HCT116 (cell line): ENCODE measurements around the gene TNIP3. TPM values are rescaled to one million over a fixed set of nuclear protein-coding genes. Genes with fewer than 3 reads are reported as not detected.

ENCODE experiments used
- ATAC-seq: fragments of 200-7000 bp; cut with Tn5 transposase; 2 replicates; pipeline ENCODE4 v1.9.1; 2020; ENCODE audit warnings: mild to moderate bottlenecking, moderate library complexity
- BruUV-seq: library from RNA; stranded (reverse); fragments of 400-500 nt; replicated peaks from 2 replicates; lab custom pipeline; 2021; lab: Mats Ljungman, UMichigan
- CTCF ChIA-PET: fragments of 300-600 bp; sonication (Branson Sonifier 250); formaldehyde crosslinking; loops from one replicate; lab custom pipeline; 2021; ENCODE audit warnings: antibody characterized with exemption; lab: Charles Lee
- POLR2A ChIA-PET: fragments of 300-600, 350-600 bp; sonication (Branson Sonifier 250); formaldehyde crosslinking; loops from one replicate; lab custom pipeline; 2021; ENCODE audit warnings: antibody characterized with exemption; lab: Charles Lee
- RAD21 ChIA-PET, 2 experiments: fragments of 300-600 bp; sonication (Branson Sonifier 250); formaldehyde crosslinking; loops; one replicate each; lab custom pipeline; 2023; ENCODE audit warnings: low total read pairs in 2 of 2; ENCODE audit not compliant: uncharacterized antibody in 2 of 2, unreplicated experiment in 2 of 2, low non-redundant PET in 1 of 2; lab: Charles Lee
- DNase-seq: peaks from one replicate; pipeline ENCODE4 v3.0.0-alpha.2; 2010; ENCODE audit warnings: low read depth, low spot score
- H2AFZ ChIP-seq: fragments of 200-600 bp; shearing (Covaris generic), sonication (generic); 2 replicates; pipeline ENCODE4 v1.6.1; 2017; ENCODE audit warnings: low read depth, mixed run types, mixed read lengths, antibody characterized with exemption, low read length; ENCODE audit not compliant: poor library complexity, severe bottlenecking
- H3K27ac ChIP-seq: 2 replicates; pipeline ENCODE4 v1.5.1; 2012; ENCODE audit warnings: low read depth, low read length
- H3K27me3 ChIP-seq: fragments of 200-600 bp; sonication (generic); 2 replicates; pipeline ENCODE4 v1.6.1; 2016; ENCODE audit warnings: mixed run types, low read length, mixed read lengths; ENCODE audit not compliant: insufficient read depth
- H3K36me3 ChIP-seq, 2 experiments: fragments of 200-500 bp in 1 of 2; fragments of 200-600 bp in 1 of 2; sonication (Bioruptor generic) in 1 of 2; sonication (generic) in 1 of 2; 2 replicates each; pipeline versions ENCODE4 v1.5.1 to v1.6.1; 2014 to 2016; ENCODE audit warnings: low read length in 2 of 2, inconsistent platforms in 1 of 2, mixed read lengths in 1 of 2, mixed run types in 1 of 2; ENCODE audit not compliant: insufficient read depth in 2 of 2, control insufficient read depth in 1 of 2
- H3K4me1 ChIP-seq, 2 experiments: fragments of 200-600 bp in 1 of 2; sonication (generic) in 1 of 2; 2 replicates each; pipeline versions ENCODE4 v1.5.1 to v1.6.1; 2012 to 2017; ENCODE audit warnings: low read length in 2 of 2, inconsistent platforms in 1 of 2, mild to moderate bottlenecking in 1 of 2, mixed read lengths in 1 of 2, mixed run types in 1 of 2, moderate library complexity in 1 of 2; ENCODE audit not compliant: insufficient read depth in 2 of 2, control insufficient read depth in 1 of 2
- H3K4me2 ChIP-seq: fragments of 200-600 bp; sonication (generic); 2 replicates; pipeline ENCODE4 v1.6.1; 2017; ENCODE audit warnings: mixed run types, low read length, mixed read lengths
- H3K4me3 ChIP-seq, 2 experiments: fragments of 200-600 bp in 1 of 2; sonication (generic) in 1 of 2; replicated peaks in 1 of 2; 2 replicates each; pipeline ENCODE4 v1.5.1; 2011 to 2016; ENCODE audit warnings: low read length in 2 of 2, control low read depth in 1 of 2, low read depth in 1 of 2, mild to moderate bottlenecking in 1 of 2, mixed read lengths in 1 of 2, mixed run types in 1 of 2
- H3K79me2 ChIP-seq: fragments of 200-600 bp; sonication (generic); 2 replicates; pipeline ENCODE4 v1.6.1; 2017; ENCODE audit warnings: mild to moderate bottlenecking, mixed run types, low read length, moderate library complexity, mixed read lengths; ENCODE audit not compliant: insufficient read depth
- H3K9ac ChIP-seq: fragments of 200-600 bp; sonication (generic); 2 replicates; pipeline ENCODE4 v1.6.1; 2016; ENCODE audit warnings: low read length, mixed read lengths
- H3K9me2 ChIP-seq: fragments of 200-600 bp; sonication (generic), shearing (Covaris generic); 2 replicates; pipeline ENCODE4 v1.6.1; 2017; ENCODE audit warnings: mixed run types, mild to moderate bottlenecking, moderate library complexity; ENCODE audit not compliant: insufficient read depth
- H3K9me3 ChIP-seq, 2 experiments: fragments of 200-500 bp in 1 of 2; fragments of 200-600 bp in 1 of 2; sonication (Bioruptor generic) in 1 of 2; sonication (generic) in 1 of 2; 2 replicates each; pipeline ENCODE4 v1.6.1; 2014 to 2017; ENCODE audit warnings: low read length in 2 of 2, mixed read lengths in 2 of 2, inconsistent platforms in 1 of 2, low read depth in 1 of 2, mild to moderate bottlenecking in 1 of 2, mixed run types in 1 of 2, moderate library complexity in 1 of 2; ENCODE audit not compliant: control insufficient read depth in 1 of 2, insufficient read depth in 1 of 2
- H4K20me1 ChIP-seq: fragments of 200-600 bp; sonication (generic), shearing (Covaris generic); 2 replicates; pipeline ENCODE4 v1.6.1; 2017; ENCODE audit warnings: mixed run types, mild to moderate bottlenecking, moderate library complexity; ENCODE audit not compliant: insufficient read depth
- CBX3 ChIP-seq: IDR thresholded peaks from 2 replicates; pipeline ENCODE4 v1.6.1; 2012; ENCODE audit warnings: low read depth
- ELF1 ChIP-seq: IDR thresholded peaks from 2 replicates; pipeline ENCODE4 v1.6.1; 2012; ENCODE audit warnings: low read depth, borderline replicate concordance
- SP1 ChIP-seq: IDR thresholded peaks from 2 replicates; pipeline ENCODE4 v1.6.1; 2012; ENCODE audit warnings: low read depth
- intact Hi-C: fragments of 100-400 bp; cut with micrococcal nuclease; formaldehyde crosslinking; loops from 2 replicates; pipeline ENCODE4 v1.10.0; 2022
- total RNA-seq: library from RNA; stranded (reverse); gene quantifications from one replicate; pipeline ENCODE4 v1.2.1, GENCODE V29; 2021; ENCODE audit not compliant: unreplicated experiment
- TF ChIP-seq, protein P1 (sequence below), 3 experiments: fragments of 200-600 bp in 1 of 3; sonication (generic) in 1 of 3; IDR thresholded peaks in 2 of 3; conservative IDR thresholded peaks in 1 of 3; 2 replicates each; pipeline ENCODE4 v1.5.1; 2012 to 2017; ENCODE audit warnings: low read depth in 2 of 3, low read length in 2 of 3, antibody characterized with exemption in 1 of 3, borderline replicate concordance in 1 of 3, control low read depth in 1 of 3, mild to moderate bottlenecking in 1 of 3, mixed read lengths in 1 of 3, mixed run types in 1 of 3, moderate library complexity in 1 of 3; ENCODE audit not compliant: insufficient read depth in 1 of 3
- TF ChIP-seq, protein P2 (sequence below): IDR thresholded peaks from 2 replicates; pipeline ENCODE4 v1.6.1; 2012; ENCODE audit warnings: low read depth

The TNIP3 gene
- total RNA-seq, 1 experiment from 2014 or later = not detected

DNA sequence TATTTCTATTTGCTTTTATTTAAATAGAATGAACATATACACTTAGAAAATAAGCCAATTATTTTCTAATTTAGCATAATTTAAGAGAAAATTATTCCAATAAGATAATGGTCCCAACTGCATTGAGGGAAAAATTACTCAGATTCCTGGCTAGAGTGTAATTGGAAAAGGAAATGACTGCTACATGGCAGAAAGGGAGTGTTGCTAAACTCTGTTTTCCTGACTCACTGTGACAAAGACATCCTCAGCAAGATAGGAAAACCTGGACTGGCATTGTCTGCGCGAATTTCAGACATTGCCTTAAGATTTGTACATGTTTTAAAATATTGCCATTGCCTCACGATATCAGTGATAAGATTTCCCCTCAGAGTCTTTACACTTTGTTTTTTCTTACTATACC is 8.2 kb downstream of the TNIP3 start:
- Histone ChIP-seq H3K4me1 (no peaks in the 10 kb centered on the region), H3K27me3 (no peaks in the 10 kb centered on the region), H3K36me3 (no peaks in the 10 kb centered on the region), H3K9me2 (no peaks in the 10 kb centered on the region), H4K20me1 (no peaks in the 10 kb centered on the region), H3K9ac (no peak overlapping the region), H3K27ac (no peak overlapping the region), H2AFZ (peak overlapping the region; percentile 12), H3K9me3 (no peaks in the 10 kb centered on the region), H3K4me3 (no peak overlapping the region), H3K4me2 (no peak overlapping the region), H3K79me2 (no peaks in the 10 kb centered on the region)
- DNase-seq (no peak), ATAC-seq (no peak)
- TF ChIP-seq CBX3 (no peak), SP1 (peak; percentile 9; the same call in 1 of the 2 replicates)
- CTCF ChIA-PET = no interaction called here
- POLR2A ChIA-PET = no interaction called here
- intact Hi-C loops = no loop called here
- RAD21 ChIA-PET = no interaction called here
- BruUV-seq = no TSS peak

DNA sequence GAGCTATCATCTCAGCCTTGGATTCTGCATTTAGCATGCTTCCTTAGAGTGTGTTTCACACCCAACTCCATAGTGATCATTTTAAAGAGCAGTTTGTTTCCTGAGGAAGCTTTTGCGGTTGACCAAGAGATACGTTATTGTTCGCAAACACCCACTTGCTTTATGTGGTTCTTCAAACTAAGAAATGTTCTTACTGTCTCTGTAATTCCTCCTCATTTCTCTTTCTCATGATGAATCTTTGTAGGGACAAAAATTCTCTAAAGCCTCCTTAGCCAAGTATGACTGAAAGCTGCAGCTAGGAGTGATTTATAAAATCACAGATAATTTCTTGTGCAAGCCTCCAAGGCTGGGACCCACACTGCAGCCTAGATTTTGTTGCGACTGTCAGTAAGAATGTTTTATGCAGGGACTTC is 10.0 kb downstream of the TNIP3 start:
- RAD21 ChIA-PET = no interaction called here
- CTCF ChIA-PET = no interaction called here

More for the DNA sequence above, 10.0 kb downstream of the TNIP3 start:
- ATAC-seq = no peak
- no peak overlapping the region for H3K9ac ChIP-seq
- no peaks in the 10 kb centered on the region for H3K79me2 ChIP-seq
- H3K4me2 ChIP-seq = no peak overlapping the region
- no peaks in the 10 kb centered on the region for H3K27me3 ChIP-seq
- TF ChIP-seq, protein P1, sequence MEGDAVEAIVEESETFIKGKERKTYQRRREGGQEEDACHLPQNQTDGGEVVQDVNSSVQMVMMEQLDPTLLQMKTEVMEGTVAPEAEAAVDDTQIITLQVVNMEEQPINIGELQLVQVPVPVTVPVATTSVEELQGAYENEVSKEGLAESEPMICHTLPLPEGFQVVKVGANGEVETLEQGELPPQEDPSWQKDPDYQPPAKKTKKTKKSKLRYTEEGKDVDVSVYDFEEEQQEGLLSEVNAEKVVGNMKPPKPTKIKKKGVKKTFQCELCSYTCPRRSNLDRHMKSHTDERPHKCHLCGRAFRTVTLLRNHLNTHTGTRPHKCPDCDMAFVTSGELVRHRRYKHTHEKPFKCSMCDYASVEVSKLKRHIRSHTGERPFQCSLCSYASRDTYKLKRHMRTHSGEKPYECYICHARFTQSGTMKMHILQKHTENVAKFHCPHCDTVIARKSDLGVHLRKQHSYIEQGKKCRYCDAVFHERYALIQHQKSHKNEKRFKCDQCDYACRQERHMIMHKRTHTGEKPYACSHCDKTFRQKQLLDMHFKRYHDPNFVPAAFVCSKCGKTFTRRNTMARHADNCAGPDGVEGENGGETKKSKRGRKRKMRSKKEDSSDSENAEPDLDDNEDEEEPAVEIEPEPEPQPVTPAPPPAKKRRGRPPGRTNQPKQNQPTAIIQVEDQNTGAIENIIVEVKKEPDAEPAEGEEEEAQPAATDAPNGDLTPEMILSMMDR (IDR thresholded peaks at IDR 0.05 in 2 of 3, conservative IDR thresholded peaks at IDR 0.05 in 1 of 3; ENCODE audit: borderline replicate concordance in 1 of 3, insufficient read depth in 1 of 3, low read depth in 2 of 3, low read length in 2 of 3) = no peak
- TF ChIP-seq CBX3 (no peak), ELF1 (no peak)
- TF ChIP-seq, protein P2, sequence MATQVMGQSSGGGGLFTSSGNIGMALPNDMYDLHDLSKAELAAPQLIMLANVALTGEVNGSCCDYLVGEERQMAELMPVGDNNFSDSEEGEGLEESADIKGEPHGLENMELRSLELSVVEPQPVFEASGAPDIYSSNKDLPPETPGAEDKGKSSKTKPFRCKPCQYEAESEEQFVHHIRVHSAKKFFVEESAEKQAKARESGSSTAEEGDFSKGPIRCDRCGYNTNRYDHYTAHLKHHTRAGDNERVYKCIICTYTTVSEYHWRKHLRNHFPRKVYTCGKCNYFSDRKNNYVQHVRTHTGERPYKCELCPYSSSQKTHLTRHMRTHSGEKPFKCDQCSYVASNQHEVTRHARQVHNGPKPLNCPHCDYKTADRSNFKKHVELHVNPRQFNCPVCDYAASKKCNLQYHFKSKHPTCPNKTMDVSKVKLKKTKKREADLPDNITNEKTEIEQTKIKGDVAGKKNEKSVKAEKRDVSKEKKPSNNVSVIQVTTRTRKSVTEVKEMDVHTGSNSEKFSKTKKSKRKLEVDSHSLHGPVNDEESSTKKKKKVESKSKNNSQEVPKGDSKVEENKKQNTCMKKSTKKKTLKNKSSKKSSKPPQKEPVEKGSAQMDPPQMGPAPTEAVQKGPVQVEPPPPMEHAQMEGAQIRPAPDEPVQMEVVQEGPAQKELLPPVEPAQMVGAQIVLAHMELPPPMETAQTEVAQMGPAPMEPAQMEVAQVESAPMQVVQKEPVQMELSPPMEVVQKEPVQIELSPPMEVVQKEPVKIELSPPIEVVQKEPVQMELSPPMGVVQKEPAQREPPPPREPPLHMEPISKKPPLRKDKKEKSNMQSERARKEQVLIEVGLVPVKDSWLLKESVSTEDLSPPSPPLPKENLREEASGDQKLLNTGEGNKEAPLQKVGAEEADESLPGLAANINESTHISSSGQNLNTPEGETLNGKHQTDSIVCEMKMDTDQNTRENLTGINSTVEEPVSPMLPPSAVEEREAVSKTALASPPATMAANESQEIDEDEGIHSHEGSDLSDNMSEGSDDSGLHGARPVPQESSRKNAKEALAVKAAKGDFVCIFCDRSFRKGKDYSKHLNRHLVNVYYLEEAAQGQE = no peak
- TF ChIP-seq, all 23 proteins: peak for 0
- H3K4me1 ChIP-seq = no peaks in the 10 kb centered on the region
- H3K4me3 ChIP-seq = no peak overlapping the region
- no peaks in the 10 kb centered on the region for H3K9me2 ChIP-seq
- POLR2A ChIA-PET = no interaction called here
- no peaks in the 10 kb centered on the region for H3K36me3 ChIP-seq
- intact Hi-C loops = no loop called here
- H4K20me1 ChIP-seq = no peaks in the 10 kb centered on the region
- no peak overlapping the region for H2AFZ ChIP-seq
- no peak overlapping the region for H3K27ac ChIP-seq
- no peak for DNase-seq
- BruUV-seq = no TSS peak
- no peaks in the 10 kb centered on the region for H3K9me3 ChIP-seq
